Neutrophil (primary cell): Measurements from ENCODE around the gene CSF3.

ENCODE experiments used
- H3K27ac ChIP-seq: fragments of 200-600 bp; sonication (generic); 2 replicates; pipeline ENCODE4 v1.5.1; 2016; ENCODE audit warnings: mild to moderate bottlenecking, moderate library complexity
- H3K27me3 ChIP-seq: fragments of 200-600 bp; sonication (generic); 2 replicates; pipeline ENCODE4 v1.6.0; 2016; ENCODE audit warnings: mild to moderate bottlenecking
- H3K36me3 ChIP-seq: fragments of 200-600 bp; sonication (generic); 2 replicates; pipeline ENCODE4 v1.5.1; 2017
- H3K4me1 ChIP-seq, 2 experiments: fragments of 200-600 bp in 1 of 2; sonication (generic) in 1 of 2; 1 replicate in 1 of 2; 2 replicates in 1 of 2; pipeline versions ENCODE4 v1.5.1 to v1.6.1; 2013 to 2016; ENCODE audit warnings: low read depth in 1 of 2, low read length in 1 of 2, mild to moderate bottlenecking in 1 of 2, moderate library complexity in 1 of 2; ENCODE audit not compliant: control insufficient read depth in 1 of 2, insufficient read depth in 1 of 2
- H3K4me3 ChIP-seq, 2 experiments: fragments of 200-600 bp in 1 of 2; sonication (generic) in 1 of 2; 1 replicate in 1 of 2; 2 replicates in 1 of 2; pipeline ENCODE4 v1.5.1; 2013 to 2016; ENCODE audit warnings: low read depth in 1 of 2, low read length in 1 of 2, mild to moderate bottlenecking in 1 of 2, moderate library complexity in 1 of 2
- H3K9me3 ChIP-seq: fragments of 200-600 bp; sonication (generic); 2 replicates; pipeline ENCODE4 v1.5.1; 2016
- CTCF ChIP-seq: fragments of 200-600 bp; sonication (generic); IDR thresholded peaks from 2 replicates; pipeline ENCODE4 v1.5.1; 2016; ENCODE audit warnings: antibody characterized with exemption

The CSF3 gene

GRCh38 chr17:40022497-40022896 is 7.3 kb downstream of the CSF3 start:
- Histone ChIP-seq H3K9me3 (no peaks in the 10 kb centered on the region), H3K27me3 (no peaks in the 10 kb centered on the region), H3K4me1 (peaks cover 49 to 53% of the 10 kb centered on the region in 2 experiments), H3K27ac (no peak overlapping the region), H3K36me3 (peaks cover 34% of the 10 kb centered on the region), H3K4me3 (no peak overlapping the region)
- TF ChIP-seq CTCF: no peak

- no peaks in the 10 kb centered on the region for H3K27me3 ChIP-seq
- peaks cover 43 to 47% of the 10 kb centered on the region in 2 experiments for H3K4me1 ChIP-seq
- H3K9me3 ChIP-seq: no peaks in the 10 kb centered on the region
- H3K4me3 ChIP-seq: no peak overlapping the region
- H3K27ac ChIP-seq: no peak overlapping the region
- H3K36me3 ChIP-seq: peaks cover 37% of the 10 kb centered on the region
- no peak for TF ChIP-seq CTCF
These were observed 7.8 kb downstream of the CSF3 start for GRCh38 chr17:40022961-40023541.

GRCh38 chr17:40023590-40024292 is 8.5 kb downstream of the CSF3 start:
- Histone ChIP-seq H3K27ac (no peak overlapping the region), H3K36me3 (peaks cover 44% of the 10 kb centered on the region), H3K27me3 (no peaks in the 10 kb centered on the region), H3K4me1 (peaks cover 36 to 40% of the 10 kb centered on the region in 2 experiments), H3K4me3 (no peak overlapping the region), H3K9me3 (no peaks in the 10 kb centered on the region)
- no peak for TF ChIP-seq CTCF

GRCh38 chr17:40024901-40025300 is 9.7 kb downstream of the CSF3 start:
- TF ChIP-seq CTCF: no peak
- no peaks in the 10 kb centered on the region for H3K9me3 ChIP-seq
- H3K27ac ChIP-seq: no peak overlapping the region
- no peak overlapping the region for H3K4me3 ChIP-seq
- peaks cover 24 to 29% of the 10 kb centered on the region in 2 experiments for H3K4me1 ChIP-seq
- H3K27me3 ChIP-seq: no peaks in the 10 kb centered on the region
- H3K36me3 ChIP-seq: peaks cover 56% of the 10 kb centered on the region

GRCh38 chr17:40025559-40025958 is 10.3 kb downstream of the CSF3 start:
- no peaks in the 10 kb centered on the region for H3K9me3 ChIP-seq
- no peak overlapping the region for H3K27ac ChIP-seq
- H3K27me3 ChIP-seq: no peaks in the 10 kb centered on the region
- H3K4me3 ChIP-seq: no peak overlapping the region
- H3K36me3 ChIP-seq: peaks cover 60% of the 10 kb centered on the region
- peaks cover 18 to 22% of the 10 kb centered on the region in 2 experiments for H3K4me1 ChIP-seq
- TF ChIP-seq CTCF: no peak
